GM12891 (cell line): ENCODE measurements around the gene OPN4.

ENCODE experiments used
- PAX5 ChIP-seq: IDR thresholded peaks from 2 replicates; pipeline ENCODE4 v1.6.1; 2011; ENCODE audit warnings: low read length, moderate library complexity, mild to moderate bottlenecking; ENCODE audit not compliant: insufficient read depth, severe bottlenecking
- POLR2A ChIP-seq: IDR thresholded peaks from 2 replicates; pipeline ENCODE4 v1.6.1; 2011; ENCODE audit warnings: low read depth, low read length, control low read depth
- POLR2AphosphoS5 ChIP-seq: IDR thresholded peaks from 2 replicates; pipeline ENCODE4 v1.6.1; 2011; ENCODE audit warnings: low read depth, low read length, control low read depth
- POU2F2 ChIP-seq: IDR thresholded peaks from 2 replicates; pipeline ENCODE4 v1.6.1; 2011; ENCODE audit warnings: low read depth, mild to moderate bottlenecking, control low read depth, low read length, moderate library complexity
- SPI1 ChIP-seq: IDR thresholded peaks from 2 replicates; pipeline ENCODE4 v1.6.1; 2011; ENCODE audit warnings: low read depth, low read length, control low read depth
- TAF1 ChIP-seq: IDR thresholded peaks from 2 replicates; pipeline ENCODE4 v1.6.1; 2011; ENCODE audit warnings: low read depth, low read length, control low read depth

DNA sequence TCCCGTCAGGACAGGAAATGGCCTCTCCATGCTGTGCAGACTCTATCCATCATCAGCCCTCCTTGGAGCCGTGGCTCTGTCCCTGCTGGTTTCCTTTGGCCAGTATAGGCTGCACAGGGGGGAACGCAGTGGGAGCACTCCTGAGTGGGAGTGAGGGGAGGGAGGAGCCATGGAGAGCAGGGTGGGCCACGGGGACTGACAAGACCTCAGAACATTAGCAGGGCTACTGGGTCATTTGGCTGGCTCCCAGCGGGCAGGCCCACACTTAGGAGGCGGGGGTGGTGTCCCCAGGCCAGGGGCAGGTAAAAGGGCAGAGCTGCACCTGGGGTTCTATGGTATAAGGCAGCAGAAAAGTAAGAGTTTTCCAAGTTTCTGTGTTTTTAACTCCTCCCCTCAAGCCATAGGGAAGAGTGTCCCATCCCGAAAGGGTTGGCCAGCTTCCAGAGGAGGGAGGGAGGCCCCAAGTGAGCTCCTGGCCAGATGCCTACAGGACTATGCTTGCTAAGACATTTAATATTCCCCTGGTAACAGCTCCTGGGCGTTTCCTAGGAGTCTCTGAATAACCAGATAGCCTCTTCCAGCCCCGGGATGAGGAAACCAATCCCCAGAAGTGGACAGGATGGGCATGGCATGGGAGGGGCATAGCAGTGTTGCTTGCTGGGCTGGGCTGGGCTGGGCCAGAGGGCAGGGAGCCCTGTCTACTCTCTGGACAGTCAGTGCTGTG is 5.5 kb upstream of the OPN4 start:
- TF ChIP-seq POLR2A: no peak
- no peak for TF ChIP-seq POLR2AphosphoS5
- TF ChIP-seq TAF1: no peak
- TF ChIP-seq PAX5: no peak
- TF ChIP-seq POU2F2: no peak
- TF ChIP-seq SPI1: no peak
